Common myeloid progenitor, CD34-positive (primary cell): ENCODE measurements around the gene VPREB3.

Experiments
- CTCF ChIA-PET: fragments of 350-600 bp; sonication (Branson Sonifier 250); formaldehyde crosslinking; loops from one replicate; lab custom pipeline; 2021; ENCODE audit warnings: antibody characterized with exemption; lab: Charles Lee
- POLR2A ChIA-PET: fragments of 350-600 bp; sonication (Branson Sonifier 250); formaldehyde crosslinking; loops from one replicate; lab custom pipeline; 2021; ENCODE audit warnings: antibody characterized with exemption; lab: Charles Lee
- DNase-seq, 3 donors: peaks; one replicate each; pipeline versions ENCODE4 v3.0.0 to v3.0.0-alpha.2; 2013
- H3K27ac ChIP-seq, 2 experiments: 1 replicate in 1 of 2; 2 replicates in 1 of 2; pipeline ENCODE4 v1.7.0; 2013; ENCODE audit warnings: inconsistent platforms in 2 of 2, low read length in 2 of 2, mild to moderate bottlenecking in 2 of 2, low read depth in 1 of 2, moderate library complexity in 1 of 2; ENCODE audit not compliant: severe bottlenecking in 2 of 2, insufficient read depth in 1 of 2, poor library complexity in 1 of 2
- H3K27me3 ChIP-seq, 5 experiments: replicated peaks in 2 of 5; 1 replicate in 3 of 5; 2 replicates in 2 of 5; pipeline versions ENCODE4 v1.6.1 to v1.7.0; 2013; ENCODE audit warnings: low read length in 4 of 5, mild to moderate bottlenecking in 2 of 5, moderate library complexity in 2 of 5, inconsistent platforms in 1 of 5; ENCODE audit not compliant: insufficient read depth in 5 of 5, control insufficient read depth in 4 of 5
- H3K36me3 ChIP-seq, 4 experiments: 1 replicate in 2 of 4; 2 replicates in 2 of 4; pipeline versions ENCODE4 v1.6.1 to v1.7.0; 2013; ENCODE audit warnings: low read length in 3 of 4, control low read depth in 1 of 4, mild to moderate bottlenecking in 1 of 4; ENCODE audit not compliant: control insufficient read depth in 4 of 4, insufficient read depth in 4 of 4
- H3K4me1 ChIP-seq, 4 experiments: 1 replicate in 3 of 4; 2 replicates in 1 of 4; pipeline versions ENCODE4 v1.6.1 to v1.7.1; 2013; ENCODE audit warnings: low read length in 3 of 4, mild to moderate bottlenecking in 3 of 4, control low read depth in 1 of 4, inconsistent platforms in 1 of 4, moderate library complexity in 1 of 4; ENCODE audit not compliant: control insufficient read depth in 4 of 4, insufficient read depth in 4 of 4; ENCODE audit errors: control extremely low read depth in 1 of 4
- H3K4me3 ChIP-seq, 7 experiments: 1 replicate in 4 of 7; 2 replicates in 3 of 7; pipeline versions ENCODE4 v1.5.1 to v1.7.0; 2013; ENCODE audit warnings: mild to moderate bottlenecking in 7 of 7, low read length in 6 of 7, moderate library complexity in 6 of 7, inconsistent platforms in 2 of 7, low read depth in 2 of 7, control low read depth in 1 of 7; ENCODE audit not compliant: insufficient read depth in 4 of 7, control insufficient read depth in 1 of 7; ENCODE audit errors: extremely low read depth in 1 of 7
- H3K9me3 ChIP-seq, 5 experiments: 1 replicate in 4 of 5; 2 replicates in 1 of 5; pipeline versions ENCODE4 v1.6.1 to v1.7.1; 2013; ENCODE audit warnings: low read length in 4 of 5, mild to moderate bottlenecking in 2 of 5, inconsistent platforms in 1 of 5, low read depth in 1 of 5, moderate library complexity in 1 of 5; ENCODE audit not compliant: control insufficient read depth in 4 of 5, insufficient read depth in 2 of 5; ENCODE audit errors: control extremely low read depth in 1 of 5
- WGBS: methylation state at CpG from one replicate; pipeline ENCODE4 v1.1.5; 2013; ENCODE audit not compliant: insufficient coverage; 5-methylcytosine and 5-hydroxymethylcytosine counted together

VPREB3 gene

DNA sequence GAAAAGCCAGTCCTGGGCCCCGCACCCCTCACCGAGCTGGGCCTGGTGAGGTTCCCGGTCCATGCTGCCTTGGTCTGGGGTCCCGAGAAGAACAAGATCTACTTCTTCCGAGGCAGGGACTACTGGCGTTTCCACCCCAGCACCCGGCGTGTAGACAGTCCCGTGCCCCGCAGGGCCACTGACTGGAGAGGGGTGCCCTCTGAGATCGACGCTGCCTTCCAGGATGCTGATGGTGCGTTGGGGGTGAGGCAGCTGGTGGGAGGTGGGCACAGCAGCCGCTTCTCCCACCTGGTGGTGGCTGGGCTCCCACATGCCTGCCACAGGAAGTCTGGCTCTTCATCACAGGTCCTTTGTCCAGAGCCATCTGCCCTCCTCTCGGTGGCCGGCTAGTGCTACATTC lies 28.0 kb upstream of the VPREB3 start:
- no peak overlapping the region for H3K27ac ChIP-seq
- H3K4me3 ChIP-seq = no peak overlapping the region
- H3K36me3 ChIP-seq = no peaks in the 10 kb centered on the region
- ChIA-PET CTCF (no interaction called here), POLR2A (interaction anchor here (0.7 kb wide), 1 partner anchor 9 kb away, joined by 7 read pairs; no protein-coding TSS in a partner anchor)
- DNase-seq = no peak
- H3K9me3 ChIP-seq = no peaks in the 10 kb centered on the region
- H3K27me3 ChIP-seq = no peaks in the 10 kb centered on the region
- WGBS = 95% methylated on average over 16 of the region's 16 CpGs
- peaks cover 0 to 40% (median 35%) of the 10 kb centered on the region in 4 experiments for H3K4me1 ChIP-seq

DNA sequence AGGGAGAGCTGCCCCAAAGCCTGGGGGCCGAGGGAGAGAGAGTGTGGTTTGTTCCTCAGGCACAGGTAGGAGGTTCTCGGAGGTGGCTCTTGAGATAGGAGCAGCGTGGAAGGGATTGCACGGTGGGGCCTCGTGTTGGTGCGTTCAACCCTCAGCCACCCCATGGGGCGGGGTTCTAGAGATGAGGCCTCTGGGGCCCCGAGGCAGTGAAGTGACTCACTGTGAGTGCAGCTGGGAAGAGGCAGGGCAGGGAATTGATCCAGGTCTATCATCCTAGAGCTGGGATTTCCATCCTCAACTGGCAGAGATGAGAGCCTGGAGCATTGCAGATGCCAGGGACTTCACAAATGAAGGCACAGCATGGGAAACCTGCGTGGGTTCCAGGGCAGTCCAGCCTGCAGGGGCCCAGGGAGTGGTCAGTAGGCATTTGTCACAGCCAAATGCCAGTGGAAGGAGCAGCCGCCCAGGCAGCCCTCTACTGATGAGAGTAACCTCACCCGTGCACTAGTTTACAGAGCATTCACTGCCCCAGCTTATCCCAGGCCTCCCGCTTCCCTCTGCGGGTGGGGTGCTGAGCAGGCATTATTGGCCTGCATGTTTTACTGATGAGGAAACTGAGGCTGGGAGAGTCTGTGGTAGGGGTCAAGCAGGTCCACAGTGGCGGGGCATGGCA lies 27.4 kb upstream of the VPREB3 start:
- no peaks in the 10 kb centered on the region for H3K9me3 ChIP-seq
- no peaks in the 10 kb centered on the region for H3K27me3 ChIP-seq
- no peaks in the 10 kb centered on the region for H3K36me3 ChIP-seq
- WGBS = 98% methylated on average over 10 of the region's 14 CpGs
- ChIA-PET CTCF (no interaction called here), POLR2A (no interaction called here)
- H3K27ac ChIP-seq = no peak overlapping the region
- peaks cover 0 to 39% (median 34%) of the 10 kb centered on the region in 4 experiments for H3K4me1 ChIP-seq
- H3K4me3 ChIP-seq = no peak overlapping the region
- no peak for DNase-seq

DNA sequence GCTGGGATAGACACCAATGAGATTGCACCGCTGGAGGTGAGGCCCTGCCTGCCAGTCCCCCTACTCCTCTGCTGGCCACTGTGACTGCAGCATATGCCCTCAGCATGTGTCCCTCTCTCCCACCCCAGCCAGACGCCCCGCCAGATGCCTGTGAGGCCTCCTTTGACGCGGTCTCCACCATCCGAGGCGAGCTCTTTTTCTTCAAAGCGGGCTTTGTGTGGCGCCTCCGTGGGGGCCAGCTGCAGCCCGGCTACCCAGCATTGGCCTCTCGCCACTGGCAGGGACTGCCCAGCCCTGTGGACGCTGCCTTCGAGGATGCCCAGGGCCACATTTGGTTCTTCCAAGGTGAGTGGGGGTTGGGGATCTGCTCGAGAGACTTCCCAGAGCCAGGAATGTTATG lies 26.8 kb upstream of the VPREB3 start:
- no peak overlapping the region for H3K4me3 ChIP-seq
- ChIA-PET POLR2A (no interaction called here), CTCF (interaction anchor here (0.8 to 1.0 kb wide), 2 partner anchors 26 to 75 kb away, joined by 3 to 5 read pairs; no protein-coding TSS in a partner anchor)
- no peaks in the 10 kb centered on the region for H3K27me3 ChIP-seq
- no peaks in the 10 kb centered on the region for H3K36me3 ChIP-seq
- 96% methylated on average over 10 of the region's 15 CpGs for WGBS
- H3K27ac ChIP-seq = no peak overlapping the region
- H3K9me3 ChIP-seq = no peaks in the 10 kb centered on the region
- no peak for DNase-seq
- peaks cover 0 to 33% (median 28%) of the 10 kb centered on the region in 4 experiments for H3K4me1 ChIP-seq

DNA sequence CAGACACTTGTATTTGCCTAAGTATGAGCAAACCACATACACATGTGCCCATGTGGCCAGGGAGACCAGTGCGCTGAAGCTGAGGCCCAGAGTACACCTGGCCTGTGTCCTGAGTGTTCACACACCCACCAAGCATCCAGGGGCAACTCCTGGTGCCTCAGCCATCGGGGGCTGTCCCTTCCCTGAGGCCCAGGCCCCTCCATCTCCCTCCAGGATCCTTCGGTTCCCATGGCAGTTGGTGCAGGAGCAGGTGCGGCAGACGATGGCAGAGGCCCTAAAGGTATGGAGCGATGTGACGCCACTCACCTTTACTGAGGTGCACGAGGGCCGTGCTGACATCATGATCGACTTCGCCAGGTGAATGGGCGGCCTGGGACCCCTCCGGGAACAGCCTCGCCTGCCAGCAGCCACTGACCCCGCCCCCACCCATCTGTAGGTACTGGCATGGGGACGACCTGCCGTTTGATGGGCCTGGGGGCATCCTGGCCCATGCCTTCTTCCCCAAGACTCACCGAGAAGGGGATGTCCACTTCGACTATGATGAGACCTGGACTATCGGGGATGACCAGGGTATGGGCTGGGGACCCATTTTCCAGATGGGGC lies 26.0 kb upstream of the VPREB3 start:
- WGBS = 95% methylated on average over 19 of the region's 20 CpGs
- no peaks in the 10 kb centered on the region for H3K27me3 ChIP-seq
- POLR2A ChIA-PET = no interaction called here

DNA sequence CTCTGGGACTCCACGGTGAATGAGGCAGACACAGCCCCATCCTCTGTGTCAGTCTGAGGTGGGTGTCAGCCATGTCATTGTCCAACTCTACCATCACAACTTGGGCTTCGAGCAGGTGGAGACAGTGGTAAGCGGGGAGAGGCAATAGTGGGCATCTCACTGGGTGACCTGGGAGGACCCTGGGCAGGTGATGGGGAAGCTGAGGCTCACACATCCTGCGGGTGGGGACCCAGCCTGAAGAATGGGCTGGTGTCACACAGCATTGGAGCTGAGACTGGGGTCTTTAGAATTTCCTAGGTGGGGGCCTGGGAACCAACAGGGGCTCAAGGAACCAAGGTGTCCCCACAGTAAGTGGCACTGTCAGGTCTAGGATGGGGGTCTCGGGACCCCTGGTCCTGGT lies 25.5 kb upstream of the VPREB3 start:
- POLR2A ChIA-PET = no interaction called here
- Histone ChIP-seq H3K27ac (no peak overlapping the region), H3K36me3 (no peaks in the 10 kb centered on the region), H3K4me1 (peaks cover 0 to 31% (median 25%) of the 10 kb centered on the region in 4 experiments), H3K4me3 (no peak overlapping the region), H3K27me3 (no peaks in the 10 kb centered on the region), H3K9me3 (no peaks in the 10 kb centered on the region)
- 92% methylated on average over 4 of the region's 5 CpGs for WGBS
- DNase-seq = no peak
- CTCF ChIA-PET = interaction anchor here (1.2 kb wide), 1 partner anchor 9 kb away, joined by 3 read pairs; no protein-coding TSS in a partner anchor

More for the DNA sequence above, 26.0 kb upstream of the VPREB3 start:
- Histone ChIP-seq H3K4me3 (no peak overlapping the region), H3K4me1 (peaks cover 0 to 32% (median 26%) of the 10 kb centered on the region in 4 experiments), H3K36me3 (no peaks in the 10 kb centered on the region), H3K27ac (no peak overlapping the region), H3K9me3 (no peaks in the 10 kb centered on the region)
- DNase-seq = no peak
- CTCF ChIA-PET = interaction anchor here (0.8 to 1.2 kb wide), 3 partner anchors 9 to 76 kb away, joined by 3 to 5 read pairs (median 3); no protein-coding TSS in a partner anchor

DNA sequence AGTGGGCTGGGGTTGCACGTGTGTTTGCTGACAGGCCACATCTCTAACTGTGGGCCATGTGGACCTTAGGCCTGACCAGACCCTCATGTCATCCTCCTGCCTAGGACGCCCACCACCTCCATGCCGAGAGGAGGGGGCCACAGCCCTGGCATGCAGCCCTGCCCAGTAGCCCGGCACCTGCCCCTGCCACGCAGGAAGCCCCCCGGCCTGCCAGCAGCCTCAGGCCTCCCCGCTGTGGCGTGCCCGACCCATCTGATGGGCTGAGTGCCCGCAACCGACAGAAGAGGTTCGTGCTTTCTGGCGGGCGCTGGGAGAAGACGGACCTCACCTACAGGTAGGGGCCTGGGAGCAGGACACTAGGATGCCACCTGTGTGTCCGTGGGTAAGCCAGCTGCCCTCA lies 24.9 kb upstream of the VPREB3 start:
- POLR2A ChIA-PET = no interaction called here

DNA sequence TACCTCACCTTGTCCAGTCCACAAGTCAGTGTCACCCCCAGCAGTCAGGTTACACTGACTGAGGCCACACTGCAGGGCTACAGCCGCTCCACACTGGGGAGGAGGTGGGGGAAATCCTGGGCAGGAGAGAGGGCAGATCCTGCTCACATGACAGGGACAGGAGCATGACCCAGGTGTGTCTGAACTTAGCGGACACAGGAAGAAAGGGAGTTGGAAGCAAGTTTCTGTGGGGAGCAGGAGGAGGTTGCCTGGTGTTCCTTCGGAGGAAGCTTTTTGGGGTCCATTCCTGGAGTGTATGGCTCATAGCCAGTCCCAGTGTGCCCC lies 24.3 kb upstream of the VPREB3 start:
- H3K27me3 ChIP-seq = peaks cover 0 to 3% (median 0%) of the 10 kb centered on the region in 5 experiments
- no peaks in the 10 kb centered on the region for H3K36me3 ChIP-seq
- DNase-seq = no peak
- H3K4me3 ChIP-seq = no peak overlapping the region
- WGBS = 95% methylated on average over 3 of the region's 3 CpGs
- H3K4me1 ChIP-seq = peaks cover 0 to 19% (median 13%) of the 10 kb centered on the region in 4 experiments
- ChIA-PET POLR2A (no interaction called here), CTCF (interaction anchor here (0.9 to 2.8 kb wide), 7 partner anchors 9 to 554 kb away, joined by 3 to 14 read pairs (median 5); partner anchors contain the start of gene C22orf15)
- H3K27ac ChIP-seq = no peak overlapping the region
- no peaks in the 10 kb centered on the region for H3K9me3 ChIP-seq

More for the DNA sequence above, 24.9 kb upstream of the VPREB3 start:
- Histone ChIP-seq H3K27ac (no peak overlapping the region), H3K36me3 (no peaks in the 10 kb centered on the region), H3K9me3 (no peaks in the 10 kb centered on the region), H3K27me3 (no peaks in the 10 kb centered on the region), H3K4me3 (no peak overlapping the region), H3K4me1 (peaks cover 0 to 25% (median 18%) of the 10 kb centered on the region in 4 experiments)
- WGBS = 94% methylated on average over 15 of the region's 16 CpGs
- CTCF ChIA-PET = interaction anchor here (0.9 to 1.9 kb wide), 2 partner anchors 10 to 16 kb away, joined by 5 to 6 read pairs; partner anchors contain the start of gene C22orf15
- DNase-seq = no peak
